Measurements from ENCODE around the gene STK16. TPM values are rescaled to one million over a fixed set of nuclear protein-coding genes. Genes with fewer than 3 reads are reported as not detected.

STK16 gene
- total RNA-seq, 1 donor from 2014 or later = 19.1 TPM

DNA sequence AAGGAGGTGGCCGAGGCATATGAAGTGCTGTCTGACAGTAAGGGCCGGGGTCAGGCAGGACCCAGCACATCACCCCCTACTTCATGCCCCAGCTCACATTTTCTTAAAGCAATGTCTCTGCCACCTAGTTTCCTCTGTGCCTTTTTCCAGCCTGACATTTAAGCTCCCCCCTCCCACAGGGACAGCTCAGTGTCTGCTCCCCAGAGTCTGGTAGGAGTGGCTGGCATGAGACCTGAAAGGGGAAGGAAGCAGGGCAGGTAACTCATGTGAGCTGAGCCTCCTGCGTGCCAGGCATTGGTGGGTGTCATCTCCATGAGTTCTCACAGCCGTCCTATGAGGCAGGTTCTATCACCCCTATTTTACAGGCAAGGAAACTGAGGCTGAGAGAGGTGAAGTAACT, 35.4 kb downstream of the STK16 start:
- no peak for TF ChIP-seq EZH2 (IDR thresholded peaks at IDR 0.05; ENCODE audit: insufficient read depth, low read length)
- TF ChIP-seq, protein P1, sequence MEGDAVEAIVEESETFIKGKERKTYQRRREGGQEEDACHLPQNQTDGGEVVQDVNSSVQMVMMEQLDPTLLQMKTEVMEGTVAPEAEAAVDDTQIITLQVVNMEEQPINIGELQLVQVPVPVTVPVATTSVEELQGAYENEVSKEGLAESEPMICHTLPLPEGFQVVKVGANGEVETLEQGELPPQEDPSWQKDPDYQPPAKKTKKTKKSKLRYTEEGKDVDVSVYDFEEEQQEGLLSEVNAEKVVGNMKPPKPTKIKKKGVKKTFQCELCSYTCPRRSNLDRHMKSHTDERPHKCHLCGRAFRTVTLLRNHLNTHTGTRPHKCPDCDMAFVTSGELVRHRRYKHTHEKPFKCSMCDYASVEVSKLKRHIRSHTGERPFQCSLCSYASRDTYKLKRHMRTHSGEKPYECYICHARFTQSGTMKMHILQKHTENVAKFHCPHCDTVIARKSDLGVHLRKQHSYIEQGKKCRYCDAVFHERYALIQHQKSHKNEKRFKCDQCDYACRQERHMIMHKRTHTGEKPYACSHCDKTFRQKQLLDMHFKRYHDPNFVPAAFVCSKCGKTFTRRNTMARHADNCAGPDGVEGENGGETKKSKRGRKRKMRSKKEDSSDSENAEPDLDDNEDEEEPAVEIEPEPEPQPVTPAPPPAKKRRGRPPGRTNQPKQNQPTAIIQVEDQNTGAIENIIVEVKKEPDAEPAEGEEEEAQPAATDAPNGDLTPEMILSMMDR (IDR thresholded peaks at IDR 0.05; ENCODE audit: insufficient read depth, low read depth, low read length) = no peak
- Mint-ChIP-seq H3K4me1 (ENCODE audit: low read depth, unreplicated experiment) (peaks cover 38% of the 10 kb centered on the region), H3K36me3 (ENCODE audit: low read depth, unreplicated experiment) (peaks cover 13% of the 10 kb centered on the region), H3K27me3 (ENCODE audit: low read depth, unreplicated experiment) (no peaks in the 10 kb centered on the region), H3K27ac (ENCODE audit: unreplicated experiment) (peak overlapping the region; percentile 95), H3K9me3 (ENCODE audit: unreplicated experiment) (no peaks in the 10 kb centered on the region), H3K4me3 (ENCODE audit: unreplicated experiment) (peak overlapping the region; percentile 89)
- peaks cover 27% of the 10 kb centered on the region for H3K4me1 ChIP-seq (ENCODE audit: insufficient read depth, low read length)
- peaks cover 13% of the 10 kb centered on the region for H3K79me2 ChIP-seq (ENCODE audit: insufficient read depth, low read length)
- FAIRE-seq = no peak
- H3K27ac ChIP-seq (ENCODE audit: low read depth, low read length) = peak overlapping the region; percentile 92
- H2AFZ ChIP-seq (ENCODE audit: low read depth, low read length) = no peak overlapping the region
- H3K9ac ChIP-seq (ENCODE audit: low read length) = peak overlapping the region; percentile 92
- peak overlapping the region; percentile 100 for H3K4me2 ChIP-seq (ENCODE audit: low read length)
- no peaks in the 10 kb centered on the region for H3K36me3 ChIP-seq (ENCODE audit: insufficient read depth, low read length)
- no peaks in the 10 kb centered on the region for H3K27me3 ChIP-seq (ENCODE audit: insufficient read depth, low read length)
- peaks cover 4% of the 10 kb centered on the region for H4K20me1 ChIP-seq (ENCODE audit: insufficient read depth, low read length)
- DNase-seq (ENCODE audit: low read depth) = no peak
- H3K9me3 ChIP-seq (ENCODE audit: insufficient read depth, low read depth, low read length) = no peaks in the 10 kb centered on the region
- H3K4me3 ChIP-seq (ENCODE audit: insufficient read depth, low read depth, low read length) = no peak overlapping the region

DNA sequence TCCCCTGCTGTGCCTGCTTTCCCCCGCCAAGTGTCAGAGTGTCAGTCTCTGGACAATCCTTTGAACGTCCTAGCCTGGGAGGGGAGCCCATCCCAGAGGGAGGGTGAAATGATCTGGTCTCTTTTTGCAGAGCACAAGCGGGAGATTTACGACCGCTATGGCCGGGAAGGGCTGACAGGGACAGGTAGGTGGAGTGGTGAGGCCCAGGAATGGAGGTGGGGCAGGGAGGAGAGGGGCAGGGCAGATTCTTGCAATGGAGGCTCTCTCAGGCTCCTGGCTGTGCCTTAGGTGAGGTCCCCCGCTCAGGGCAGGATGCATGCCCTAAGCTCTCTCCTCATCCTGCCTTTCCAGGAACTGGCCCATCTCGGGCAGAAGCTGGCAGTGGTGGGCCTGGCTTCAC, 36.3 kb downstream of the STK16 start:
- Mint-ChIP-seq H3K4me3 (ENCODE audit: unreplicated experiment) (no peak overlapping the region), H3K9me3 (ENCODE audit: unreplicated experiment) (no peaks in the 10 kb centered on the region), H3K4me1 (ENCODE audit: low read depth, unreplicated experiment) (peaks cover 44% of the 10 kb centered on the region), H3K36me3 (ENCODE audit: low read depth, unreplicated experiment) (peaks cover 18% of the 10 kb centered on the region), H3K27ac (ENCODE audit: unreplicated experiment) (no peak overlapping the region), H3K27me3 (ENCODE audit: low read depth, unreplicated experiment) (no peaks in the 10 kb centered on the region)
- Histone ChIP-seq H3K36me3 (ENCODE audit: insufficient read depth, low read length) (no peaks in the 10 kb centered on the region), H3K4me1 (ENCODE audit: insufficient read depth, low read length) (peaks cover 34% of the 10 kb centered on the region), H3K9ac (ENCODE audit: low read length) (no peak overlapping the region), H3K4me2 (ENCODE audit: low read length) (no peak overlapping the region), H3K27ac (ENCODE audit: low read depth, low read length) (no peak overlapping the region), H2AFZ (ENCODE audit: low read depth, low read length) (no peak overlapping the region), H3K79me2 (ENCODE audit: insufficient read depth, low read length) (peaks cover 13% of the 10 kb centered on the region), H3K4me3 (ENCODE audit: insufficient read depth, low read depth, low read length) (no peak overlapping the region), H3K27me3 (ENCODE audit: insufficient read depth, low read length) (no peaks in the 10 kb centered on the region), H3K9me3 (ENCODE audit: insufficient read depth, low read depth, low read length) (no peaks in the 10 kb centered on the region), H4K20me1 (ENCODE audit: insufficient read depth, low read length) (peaks cover 4% of the 10 kb centered on the region)
- TF ChIP-seq, protein P1 (IDR thresholded peaks at IDR 0.05; ENCODE audit: insufficient read depth, low read depth, low read length) = no peak
- no peak for TF ChIP-seq EZH2 (IDR thresholded peaks at IDR 0.05; ENCODE audit: insufficient read depth, low read length)
- no peak for DNase-seq (ENCODE audit: low read depth)
- FAIRE-seq = no peak

DNA sequence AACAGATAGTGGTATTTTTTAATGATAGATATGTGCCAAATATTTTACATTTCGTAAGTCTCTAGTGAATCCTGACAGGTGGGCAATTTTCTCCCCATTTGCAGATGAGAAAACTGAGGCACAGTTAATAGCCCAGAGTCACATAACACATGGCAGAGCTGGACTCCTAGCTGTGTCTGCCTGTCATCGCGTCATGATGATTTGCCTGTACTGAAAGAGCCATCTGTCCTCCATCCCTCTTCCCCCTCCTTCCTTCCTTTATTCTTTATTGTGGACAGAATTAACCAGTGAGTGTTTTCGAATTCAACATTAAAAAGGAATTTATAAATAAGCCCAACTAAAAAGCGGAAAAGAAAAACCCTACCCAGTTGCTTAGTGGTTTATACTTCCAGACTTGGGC, 37.1 kb downstream of the STK16 start:
- Histone ChIP-seq H3K27ac (ENCODE audit: low read depth, low read length) (no peak overlapping the region), H3K9me3 (ENCODE audit: insufficient read depth, low read depth, low read length) (no peaks in the 10 kb centered on the region), H3K27me3 (ENCODE audit: insufficient read depth, low read length) (no peaks in the 10 kb centered on the region), H3K4me1 (ENCODE audit: insufficient read depth, low read length) (peaks cover 33% of the 10 kb centered on the region), H3K9ac (ENCODE audit: low read length) (no peak overlapping the region), H3K79me2 (ENCODE audit: insufficient read depth, low read length) (peaks cover 13% of the 10 kb centered on the region), H3K4me2 (ENCODE audit: low read length) (no peak overlapping the region), H3K36me3 (ENCODE audit: insufficient read depth, low read length) (peaks cover 2% of the 10 kb centered on the region), H2AFZ (ENCODE audit: low read depth, low read length) (no peak overlapping the region), H3K4me3 (ENCODE audit: insufficient read depth, low read depth, low read length) (no peak overlapping the region), H4K20me1 (ENCODE audit: insufficient read depth, low read length) (peaks cover 4% of the 10 kb centered on the region)
- TF ChIP-seq, protein P1 (IDR thresholded peaks at IDR 0.05; ENCODE audit: insufficient read depth, low read depth, low read length) = no peak
- TF ChIP-seq EZH2 (IDR thresholded peaks at IDR 0.05; ENCODE audit: insufficient read depth, low read length) = no peak
- H3K27ac Mint-ChIP-seq (ENCODE audit: unreplicated experiment) = no peak overlapping the region
- no peaks in the 10 kb centered on the region for H3K27me3 Mint-ChIP-seq (ENCODE audit: low read depth, unreplicated experiment)
- H3K4me1 Mint-ChIP-seq (ENCODE audit: low read depth, unreplicated experiment) = peaks cover 45% of the 10 kb centered on the region
- H3K4me3 Mint-ChIP-seq (ENCODE audit: unreplicated experiment) = no peak overlapping the region
- DNase-seq (ENCODE audit: low read depth) = no peak
- H3K36me3 Mint-ChIP-seq (ENCODE audit: low read depth, unreplicated experiment) = peaks cover 18% of the 10 kb centered on the region
- FAIRE-seq = no peak
- H3K9me3 Mint-ChIP-seq (ENCODE audit: unreplicated experiment) = no peaks in the 10 kb centered on the region

All from astrocyte (in vitro differentiated cells and primary cell).